DMS153 treated with DMSO at 0.1 percent for 48 hours (cell line): ENCODE measurements around the gene CALCR.
"Not testable (repeated sequence)": the region's sequence is repeated elsewhere in the genome, so short reads cannot be mapped to it uniquely, and the experiment has no call there.

Experiments used
- DNase-seq: peaks from one replicate; lab custom pipeline; 2025; ENCODE audit not compliant: unreplicated experiment; lab: John Stamatoyannopoulos, UW

Gene CALCR

GRCh38 chr7:93562106-93562505, 12.4 kb downstream of the CALCR start:
- no peak for DNase-seq

- no peak for DNase-seq
Measured at GRCh38 chr7:93559639-93560491, 14.7 kb downstream of the CALCR start.

GRCh38 chr7:93558705-93559614, 15.6 kb downstream of the CALCR start:
- no peak for DNase-seq

GRCh38 chr7:93551931-93552330, 22.6 kb downstream of the CALCR start:
- DNase-seq, result no peak

GRCh38 chr7:93551063-93551895, 23.2 kb downstream of the CALCR start:
- no peak for DNase-seq

- DNase-seq, result no peak
Measured at GRCh38 chr7:93547716-93548115, 26.8 kb downstream of the CALCR start.

- DNase-seq, result no peak
Measured at GRCh38 chr7:93544691-93545090, 29.8 kb downstream of the CALCR start.

GRCh38 chr7:93538061-93538460, 36.5 kb downstream of the CALCR start:
- DNase-seq, result no peak

- no peak for DNase-seq
Measured at GRCh38 chr7:93535616-93536015, 38.9 kb downstream of the CALCR start.

GRCh38 chr7:93530701-93531100, 43.8 kb downstream of the CALCR start:
- DNase-seq, result no peak

- no peak for DNase-seq
Measured at GRCh38 chr7:93516834-93517233, 57.7 kb downstream of the CALCR start.

GRCh38 chr7:93515144-93515543, 59.4 kb downstream of the CALCR start:
- no peak for DNase-seq

- DNase-seq, result no peak
Measured at GRCh38 chr7:93509303-93509702, 65.2 kb downstream of the CALCR start.

GRCh38 chr7:93503088-93503487, 71.4 kb downstream of the CALCR start:
- no peak for DNase-seq

GRCh38 chr7:93491860-93492259, 82.7 kb downstream of the CALCR start:
- not testable (repeated sequence) for DNase-seq

GRCh38 chr7:93476491-93477344, 97.8 kb downstream of the CALCR start:
- DNase-seq, result no peak

GRCh38 chr7:93475811-93476210, 98.7 kb downstream of the CALCR start:
- DNase-seq, result no peak

GRCh38 chr7:93471456-93471855, 103.1 kb downstream of the CALCR start:
- no peak for DNase-seq

GRCh38 chr7:93463764-93464163, 110.8 kb downstream of the CALCR start:
- DNase-seq, result no peak

- DNase-seq, result peak; percentile 20
Measured at GRCh38 chr7:93461350-93461749, 113.2 kb downstream of the CALCR start.
